Measurements from ENCODE around the gene DNTT.

The DNTT gene

DNA sequence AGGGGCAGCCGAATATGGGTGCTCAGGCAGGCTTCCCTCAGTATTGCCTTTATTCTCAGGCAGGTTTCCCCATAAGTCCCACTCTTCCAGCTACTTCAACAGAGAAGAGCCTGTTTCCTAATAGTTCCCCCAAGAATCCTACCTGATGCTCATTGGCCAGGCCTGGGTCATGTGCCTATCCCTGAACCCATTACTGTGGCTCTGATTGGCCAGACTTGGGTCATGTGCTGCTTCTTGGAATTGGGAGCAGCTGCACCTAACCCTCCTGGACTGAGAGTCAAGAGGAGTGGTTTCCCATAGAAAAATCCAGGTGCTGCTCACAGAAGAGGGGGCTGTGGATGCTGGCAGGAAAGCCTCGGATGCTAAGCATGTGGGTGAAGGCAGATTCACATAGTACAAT, 32.9 kb downstream of the DNTT start:
- Histone ChIP-seq H3K9me3 (ENCODE audit: control insufficient read depth, insufficient read depth, low read depth, low read length) (no peaks in the 10 kb centered on the region), H3K4me1 (ENCODE audit: control insufficient read depth, insufficient read depth, low read length) (no peaks in the 10 kb centered on the region), H3K4me3 (ENCODE audit: low read depth, low read length) (no peak overlapping the region), H3K27ac (ENCODE audit: extremely low read depth, low read depth, low read length) (no peak overlapping the region), H3K36me3 (ENCODE audit: control insufficient read depth in 2 of 2, insufficient read depth in 1 of 2, low read length in 2 of 2) (no peaks in the 10 kb centered on the region)
- ChIA-PET CTCF (interaction anchor here (0.7 to 5.9 kb wide), 9 partner anchors 7 to 320 kb away, joined by 3 to 48 read pairs (median 4); no protein-coding TSS in a partner anchor), POLR2A (no interaction called here)
- TF ChIP-seq ZNF24 (tag by site-specific recombination; IDR thresholded peaks at IDR 0.05), result no peak

DNA sequence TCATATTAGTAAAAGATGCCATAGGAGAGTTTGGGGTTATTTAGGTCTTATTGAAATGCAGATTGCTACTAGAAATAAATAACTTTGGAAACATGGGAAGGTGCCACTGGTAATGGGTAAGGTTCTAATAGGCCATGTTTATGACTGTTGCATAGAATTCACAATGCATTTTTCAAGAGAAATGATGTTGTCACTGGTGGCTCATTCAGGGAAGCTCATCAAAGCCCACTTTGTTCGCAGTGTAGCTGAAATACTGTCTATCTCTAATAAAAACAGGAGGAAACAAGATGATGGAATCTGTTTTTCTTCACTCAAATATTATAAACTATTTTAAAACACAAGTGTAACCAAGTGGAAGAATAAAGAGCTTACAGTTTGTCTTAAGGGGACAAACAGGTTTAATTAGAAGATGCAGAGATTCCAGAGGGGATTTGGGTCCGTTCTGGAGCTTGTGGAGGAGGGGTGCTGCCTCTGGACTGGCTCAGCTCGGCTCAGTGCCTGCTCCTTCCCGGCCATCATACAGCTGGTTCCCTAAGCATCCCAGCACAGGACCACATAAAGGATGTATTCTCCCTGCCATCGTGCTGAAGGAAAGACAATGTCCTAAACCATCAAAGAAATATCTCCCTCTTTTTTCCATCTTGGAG, 34.2 kb downstream of the DNTT start:
- no peak overlapping the region for H3K27ac ChIP-seq (ENCODE audit: extremely low read depth, low read depth, low read length)
- no peak overlapping the region for H3K4me3 ChIP-seq (ENCODE audit: low read depth, low read length)
- ChIA-PET POLR2A (no interaction called here), CTCF (interaction anchor here (0.6 to 5.9 kb wide), 18 partner anchors 8 to 700 kb away, joined by 3 to 48 read pairs (median 4); no protein-coding TSS in a partner anchor)
- H3K4me1 ChIP-seq (ENCODE audit: control insufficient read depth, insufficient read depth, low read length), result no peaks in the 10 kb centered on the region
- TF ChIP-seq, protein P1, sequence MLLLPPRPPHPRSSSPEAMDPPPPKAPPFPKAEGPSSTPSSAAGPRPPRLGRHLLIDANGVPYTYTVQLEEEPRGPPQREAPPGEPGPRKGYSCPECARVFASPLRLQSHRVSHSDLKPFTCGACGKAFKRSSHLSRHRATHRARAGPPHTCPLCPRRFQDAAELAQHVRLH (tag by site-specific recombination; IDR thresholded peaks at IDR 0.05), result no peak
- TF ChIP-seq ZNF324 (tag by site-specific recombination; IDR thresholded peaks at IDR 0.05), result no peak
- TF ChIP-seq, protein P2, sequence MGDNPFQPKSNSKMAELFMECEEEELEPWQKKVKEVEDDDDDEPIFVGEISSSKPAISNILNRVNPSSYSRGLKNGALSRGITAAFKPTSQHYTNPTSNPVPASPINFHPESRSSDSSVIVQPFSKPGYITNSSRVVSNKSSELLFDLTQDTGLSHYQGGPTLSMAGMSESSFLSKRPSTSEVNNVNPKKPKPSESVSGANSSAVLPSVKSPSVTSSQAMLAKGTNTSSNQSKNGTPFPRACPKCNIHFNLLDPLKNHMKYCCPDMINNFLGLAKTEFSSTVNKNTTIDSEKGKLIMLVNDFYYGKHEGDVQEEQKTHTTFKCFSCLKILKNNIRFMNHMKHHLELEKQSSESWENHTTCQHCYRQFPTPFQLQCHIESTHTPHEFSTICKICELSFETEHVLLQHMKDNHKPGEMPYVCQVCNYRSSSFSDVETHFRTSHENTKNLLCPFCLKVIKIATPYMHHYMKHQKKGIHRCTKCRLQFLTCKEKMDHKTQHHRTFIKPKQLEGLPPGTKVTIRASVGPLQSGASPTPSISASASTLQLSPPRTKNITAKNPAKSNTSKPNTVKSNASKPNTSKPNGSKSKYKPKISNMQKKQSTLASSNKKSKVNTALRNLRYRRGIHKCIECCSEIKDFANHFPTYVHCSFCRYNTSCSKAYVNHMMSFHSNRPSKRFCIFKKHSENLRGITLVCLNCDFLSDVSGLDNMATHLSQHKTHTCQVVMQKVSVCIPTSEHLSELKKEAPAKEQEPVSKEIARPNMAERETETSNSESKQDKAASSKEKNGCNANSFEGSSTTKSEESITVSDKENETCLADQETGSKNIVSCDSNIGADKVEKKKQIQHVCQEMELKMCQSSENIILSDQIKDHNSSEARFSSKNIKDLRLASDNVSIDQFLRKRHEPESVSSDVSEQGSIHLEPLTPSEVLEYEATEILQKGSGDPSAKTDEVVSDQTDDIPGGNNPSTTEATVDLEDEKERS (tag by site-specific recombination; IDR thresholded peaks at IDR 0.05), result no peak
- TF ChIP-seq ZNF423 (tag by site-specific recombination; IDR thresholded peaks at IDR 0.05), result no peak
- no peak for TF ChIP-seq ZFP37 (tag by site-specific recombination; IDR thresholded peaks at IDR 0.05)
- no peak for TF ChIP-seq SP2 (tag by site-specific recombination; IDR thresholded peaks at IDR 0.05)
- no peak for TF ChIP-seq TRIM28 (IDR thresholded peaks at IDR 0.05; ENCODE audit: borderline replicate concordance, low read length)
- TF ChIP-seq ZSCAN23 (tag by site-specific recombination; IDR thresholded peaks at IDR 0.05), result no peak
- TF ChIP-seq, protein P3, sequence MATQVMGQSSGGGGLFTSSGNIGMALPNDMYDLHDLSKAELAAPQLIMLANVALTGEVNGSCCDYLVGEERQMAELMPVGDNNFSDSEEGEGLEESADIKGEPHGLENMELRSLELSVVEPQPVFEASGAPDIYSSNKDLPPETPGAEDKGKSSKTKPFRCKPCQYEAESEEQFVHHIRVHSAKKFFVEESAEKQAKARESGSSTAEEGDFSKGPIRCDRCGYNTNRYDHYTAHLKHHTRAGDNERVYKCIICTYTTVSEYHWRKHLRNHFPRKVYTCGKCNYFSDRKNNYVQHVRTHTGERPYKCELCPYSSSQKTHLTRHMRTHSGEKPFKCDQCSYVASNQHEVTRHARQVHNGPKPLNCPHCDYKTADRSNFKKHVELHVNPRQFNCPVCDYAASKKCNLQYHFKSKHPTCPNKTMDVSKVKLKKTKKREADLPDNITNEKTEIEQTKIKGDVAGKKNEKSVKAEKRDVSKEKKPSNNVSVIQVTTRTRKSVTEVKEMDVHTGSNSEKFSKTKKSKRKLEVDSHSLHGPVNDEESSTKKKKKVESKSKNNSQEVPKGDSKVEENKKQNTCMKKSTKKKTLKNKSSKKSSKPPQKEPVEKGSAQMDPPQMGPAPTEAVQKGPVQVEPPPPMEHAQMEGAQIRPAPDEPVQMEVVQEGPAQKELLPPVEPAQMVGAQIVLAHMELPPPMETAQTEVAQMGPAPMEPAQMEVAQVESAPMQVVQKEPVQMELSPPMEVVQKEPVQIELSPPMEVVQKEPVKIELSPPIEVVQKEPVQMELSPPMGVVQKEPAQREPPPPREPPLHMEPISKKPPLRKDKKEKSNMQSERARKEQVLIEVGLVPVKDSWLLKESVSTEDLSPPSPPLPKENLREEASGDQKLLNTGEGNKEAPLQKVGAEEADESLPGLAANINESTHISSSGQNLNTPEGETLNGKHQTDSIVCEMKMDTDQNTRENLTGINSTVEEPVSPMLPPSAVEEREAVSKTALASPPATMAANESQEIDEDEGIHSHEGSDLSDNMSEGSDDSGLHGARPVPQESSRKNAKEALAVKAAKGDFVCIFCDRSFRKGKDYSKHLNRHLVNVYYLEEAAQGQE (tag by site-specific recombination; IDR thresholded peaks at IDR 0.05), result no peak
- TF ChIP-seq ZNF501 (tag by site-specific recombination; IDR thresholded peaks at IDR 0.05), result no peak
- no peaks in the 10 kb centered on the region for H3K9me3 ChIP-seq (ENCODE audit: control insufficient read depth, insufficient read depth, low read depth, low read length)
- no peaks in the 10 kb centered on the region for H3K36me3 ChIP-seq (ENCODE audit: control insufficient read depth in 2 of 2, insufficient read depth in 1 of 2, low read length in 2 of 2)

DNA sequence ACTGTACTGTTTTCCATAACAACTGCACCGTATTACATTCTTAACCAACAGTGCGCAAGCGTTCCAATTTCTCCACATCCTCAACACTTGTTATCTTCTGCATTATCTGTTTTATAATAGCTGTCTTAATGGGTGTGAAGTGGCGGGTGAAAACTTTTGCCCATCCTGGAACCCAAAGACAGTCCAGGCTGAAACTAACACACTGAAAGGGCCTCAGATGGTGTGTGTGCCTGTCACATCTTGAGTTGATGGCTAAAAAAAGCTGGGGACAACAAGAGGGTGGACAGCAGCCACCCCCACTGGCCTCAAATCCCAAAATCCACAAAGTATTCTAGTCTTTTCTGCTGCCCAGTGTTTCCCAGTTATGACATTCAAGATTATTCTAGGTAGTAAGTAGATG, 35.1 kb downstream of the DNTT start:
- Histone ChIP-seq H3K36me3 (ENCODE audit: control insufficient read depth in 2 of 2, insufficient read depth in 1 of 2, low read length in 2 of 2) (no peaks in the 10 kb centered on the region), H3K4me1 (ENCODE audit: control insufficient read depth, insufficient read depth, low read length) (no peaks in the 10 kb centered on the region), H3K4me3 (ENCODE audit: low read depth, low read length) (no peak overlapping the region), H3K9me3 (ENCODE audit: control insufficient read depth, insufficient read depth, low read depth, low read length) (no peaks in the 10 kb centered on the region), H3K27ac (ENCODE audit: extremely low read depth, low read depth, low read length) (no peak overlapping the region)
- ChIA-PET POLR2A (interaction anchor here (0.6 kb wide), 1 partner anchor 20 kb away, joined by 4 read pairs; no protein-coding TSS in a partner anchor), CTCF (interaction anchor here (0.6 to 5.9 kb wide), 21 partner anchors 8 to 645 kb away, joined by 3 to 48 read pairs (median 4); partner anchors contain the start of gene TCTN3)
- TF ChIP-seq BCL11B (tag by site-specific recombination; IDR thresholded peaks at IDR 0.05; ENCODE audit: low read depth) (no peak), ZNF621 (tag by site-specific recombination; IDR thresholded peaks at IDR 0.05) (no peak), ZNF785 (tag by site-specific recombination; IDR thresholded peaks at IDR 0.05) (no peak), ZNF558 (tag by site-specific recombination; IDR thresholded peaks at IDR 0.05) (no peak)
- TF ChIP-seq, protein P4, sequence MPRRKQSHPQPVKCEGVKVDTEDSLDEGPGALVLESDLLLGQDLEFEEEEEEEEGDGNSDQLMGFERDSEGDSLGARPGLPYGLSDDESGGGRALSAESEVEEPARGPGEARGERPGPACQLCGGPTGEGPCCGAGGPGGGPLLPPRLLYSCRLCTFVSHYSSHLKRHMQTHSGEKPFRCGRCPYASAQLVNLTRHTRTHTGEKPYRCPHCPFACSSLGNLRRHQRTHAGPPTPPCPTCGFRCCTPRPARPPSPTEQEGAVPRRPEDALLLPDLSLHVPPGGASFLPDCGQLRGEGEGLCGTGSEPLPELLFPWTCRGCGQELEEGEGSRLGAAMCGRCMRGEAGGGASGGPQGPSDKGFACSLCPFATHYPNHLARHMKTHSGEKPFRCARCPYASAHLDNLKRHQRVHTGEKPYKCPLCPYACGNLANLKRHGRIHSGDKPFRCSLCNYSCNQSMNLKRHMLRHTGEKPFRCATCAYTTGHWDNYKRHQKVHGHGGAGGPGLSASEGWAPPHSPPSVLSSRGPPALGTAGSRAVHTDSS (tag by site-specific recombination; IDR thresholded peaks at IDR 0.05), result no peak
- TF ChIP-seq, protein P3 (tag by site-specific recombination; IDR thresholded peaks at IDR 0.05), result no peak

Measured in HEK293 (cell line).